ENCODE results near the gene TSEN15. TPM values are rescaled to one million over a fixed set of nuclear protein-coding genes. Genes with fewer than 3 reads are reported as not detected.

TSEN15 gene
- total and polyA plus RNA-seq, 2 of the 13 experiments (the other 11 are each of a cell fraction or from before 2014, with no cell fraction given), result 25.6 to 35.8 TPM

GRCh38 chr1:184036517-184036949 lies 15.0 kb upstream of the TSEN15 start (continued):
- TF ChIP-seq RARG (CRISPR knock-in tag; IDR thresholded peaks at IDR 0.05; ENCODE audit: low read depth), result no peak
- TF ChIP-seq ZNF850 (CRISPR knock-in tag; conservative IDR thresholded peaks at IDR 0.05), result no peak
- no peak for TF ChIP-seq PHF20 (CRISPR knock-in tag; IDR thresholded peaks at IDR 0.05)
- no peak for TF ChIP-seq ETS1 (CRISPR knock-in tag; IDR thresholded peaks at IDR 0.05)
- no peak for TF ChIP-seq GTF2F1 (IDR thresholded peaks at IDR 0.05; ENCODE audit: low read length)
- TF ChIP-seq DMAP1 (CRISPR knock-in tag; IDR thresholded peaks at IDR 0.05), result no peak
- TF ChIP-seq ATF5 (CRISPR knock-in tag; IDR thresholded peaks at IDR 0.05; ENCODE audit: low read depth), result no peak
- peak; percentile 41; the same call in 1 of the 2 replicates for TF ChIP-seq AFF4 (CRISPR knock-in tag; IDR thresholded peaks at IDR 0.05)
- no peak for TF ChIP-seq ZZZ3 (CRISPR knock-in tag; IDR thresholded peaks at IDR 0.05; ENCODE audit: borderline replicate concordance)
- 0 out of 2 replicates have a peak, but pooled peaks have one; percentile 30 for TF ChIP-seq SMAD3 (CRISPR knock-in tag; IDR thresholded peaks at IDR 0.05)
- TF ChIP-seq ZNF576 (CRISPR knock-in tag; IDR thresholded peaks at IDR 0.05), result no peak
- no peak for TF ChIP-seq ZNF44 (CRISPR knock-in tag; IDR thresholded peaks at IDR 0.05)
- no peak for TF ChIP-seq SMYD3 (CRISPR knock-in tag; IDR thresholded peaks at IDR 0.05)
- TF ChIP-seq RBAK (CRISPR knock-in tag; IDR thresholded peaks at IDR 0.05), result no peak
- no peak for TF ChIP-seq HOXA5 (CRISPR knock-in tag; IDR thresholded peaks at IDR 0.05)
- no peak for TF ChIP-seq ZNF24 (IDR thresholded peaks at IDR 0.05)
- no peak for TF ChIP-seq ZBTB25 (CRISPR knock-in tag; IDR thresholded peaks at IDR 0.05)
- TF ChIP-seq ZNF674 (CRISPR knock-in tag; IDR thresholded peaks at IDR 0.05; ENCODE audit: low read depth), result no peak
- no peak for TF ChIP-seq KDM6A (CRISPR knock-in tag; IDR thresholded peaks at IDR 0.05; ENCODE audit: low read depth)
- TF ChIP-seq PTBP1 (IDR thresholded peaks at IDR 0.05; ENCODE audit: low read depth, low read length, poor library complexity, severe bottlenecking), result no peak
- TF ChIP-seq NR0B2 (CRISPR knock-in tag; IDR thresholded peaks at IDR 0.05), result no peak
- no peak for TF ChIP-seq ZNF205 (CRISPR knock-in tag; IDR thresholded peaks at IDR 0.05)
- peak; percentile 28; the same call in 1 of the 2 replicates for TF ChIP-seq ZNF558 (CRISPR knock-in tag; IDR thresholded peaks at IDR 0.05; ENCODE audit: borderline replicate concordance)
- TF ChIP-seq MEIS1 (CRISPR knock-in tag; IDR thresholded peaks at IDR 0.05; ENCODE audit: borderline replicate concordance), result no peak
- no peak for TF ChIP-seq MXI1 (IDR thresholded peaks at IDR 0.05; ENCODE audit: borderline replicate concordance, low read depth, low read length)

Measured in HepG2 (cell line).